D721Med (cell line): ENCODE results near the gene SLC39A11.

Experiments used
- DNase-seq: peaks from one replicate; pipeline ENCODE4 v3.0.0; 2011; ENCODE audit warnings: low spot score; ENCODE audit not compliant: insufficient read length
- FAIRE-seq: peaks from 2 replicates; lab custom pipeline; 2011; peaks lifted over from hg19 to GRCh38; lab: Jason Lieb, UNC
- CTCF ChIP-seq: IDR thresholded peaks from 2 replicates; pipeline ENCODE4 v1.5.1; 2012; ENCODE audit warnings: mild to moderate bottlenecking, control low read depth; ENCODE audit not compliant: insufficient read depth; ENCODE audit errors: missing control alignments

Gene SLC39A11

GRCh38 chr17:72656130-72656763 lies 436.2 kb downstream of the SLC39A11 start:
- FAIRE-seq (no peak), DNase-seq (no peak)
- TF ChIP-seq CTCF: no peak

DNA sequence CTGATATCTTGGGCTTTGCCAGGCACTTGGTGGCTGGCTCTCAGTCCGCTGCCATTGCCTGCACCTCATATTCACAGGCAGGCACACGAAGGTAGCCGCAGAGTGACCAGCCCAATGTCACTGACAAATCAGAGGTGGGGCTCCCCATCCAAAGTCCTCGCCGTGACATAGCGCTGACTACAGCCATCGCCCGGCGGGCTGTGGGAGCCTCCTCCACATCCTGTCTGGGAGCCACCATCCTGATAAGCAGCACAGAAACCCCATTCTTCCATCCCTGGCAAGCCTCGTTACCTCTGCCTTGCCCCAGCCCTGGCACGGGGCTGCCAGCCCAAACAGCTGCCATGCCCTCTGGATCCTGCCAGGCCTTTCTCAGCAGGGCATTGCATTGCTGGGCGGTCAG lies 437.8 kb downstream of the SLC39A11 start:
- DNase-seq (no peak), FAIRE-seq (no peak)
- TF ChIP-seq CTCF: no peak

- FAIRE-seq: no peak
- no peak for TF ChIP-seq CTCF
Observed at GRCh38 chr17:72651988-72652387, 440.5 kb downstream of the SLC39A11 start.

DNA sequence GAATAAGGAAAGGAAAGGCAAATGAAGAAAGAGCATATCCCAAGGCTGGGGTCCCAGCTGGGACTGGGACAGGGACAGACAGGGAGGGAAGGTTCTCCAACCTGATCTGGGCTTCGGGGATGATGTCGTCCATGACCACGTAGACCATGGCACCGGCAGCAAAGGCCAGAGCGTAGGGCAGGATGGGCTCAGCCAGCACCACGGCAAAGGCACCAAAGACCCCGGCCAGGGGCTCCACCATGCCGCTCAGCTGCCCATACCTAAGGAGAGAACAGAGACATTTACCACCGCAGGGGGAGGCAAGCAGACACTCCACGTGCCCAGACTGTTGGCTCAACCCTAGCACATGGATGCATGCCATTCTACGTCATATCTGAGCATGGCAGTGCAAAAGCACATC lies 443.8 kb downstream of the SLC39A11 start:
- DNase-seq (no peak), FAIRE-seq (no peak)
- TF ChIP-seq CTCF: no peak

More at GRCh38 chr17:72651988-72652387, 440.5 kb downstream of the SLC39A11 start:
- DNase-seq: no peak

DNA sequence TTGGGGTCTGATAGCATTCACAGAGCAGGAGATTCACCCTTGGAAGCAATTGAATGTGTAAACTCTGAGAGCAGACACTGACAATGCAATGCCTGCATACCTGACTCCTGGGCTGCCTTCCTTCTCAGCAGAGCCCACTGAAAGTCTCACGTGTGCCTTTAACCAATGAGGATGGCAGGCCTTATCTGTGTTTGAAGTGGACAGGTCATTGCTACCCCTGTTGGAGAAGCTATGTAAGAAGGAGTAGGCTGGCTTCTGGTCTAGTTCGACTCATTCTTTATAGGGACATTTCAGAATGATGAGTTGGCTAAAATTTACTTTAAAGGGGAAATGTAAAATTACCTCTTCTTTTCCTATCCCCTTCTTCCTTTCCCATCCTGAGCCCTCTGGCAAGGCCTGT lies 446.3 kb downstream of the SLC39A11 start:
- no peak for TF ChIP-seq CTCF
- FAIRE-seq: no peak
- DNase-seq: no peak

GRCh38 chr17:72644492-72644891 lies 448.0 kb downstream of the SLC39A11 start:
- DNase-seq (no peak), FAIRE-seq (no peak)
- no peak for TF ChIP-seq CTCF

DNA sequence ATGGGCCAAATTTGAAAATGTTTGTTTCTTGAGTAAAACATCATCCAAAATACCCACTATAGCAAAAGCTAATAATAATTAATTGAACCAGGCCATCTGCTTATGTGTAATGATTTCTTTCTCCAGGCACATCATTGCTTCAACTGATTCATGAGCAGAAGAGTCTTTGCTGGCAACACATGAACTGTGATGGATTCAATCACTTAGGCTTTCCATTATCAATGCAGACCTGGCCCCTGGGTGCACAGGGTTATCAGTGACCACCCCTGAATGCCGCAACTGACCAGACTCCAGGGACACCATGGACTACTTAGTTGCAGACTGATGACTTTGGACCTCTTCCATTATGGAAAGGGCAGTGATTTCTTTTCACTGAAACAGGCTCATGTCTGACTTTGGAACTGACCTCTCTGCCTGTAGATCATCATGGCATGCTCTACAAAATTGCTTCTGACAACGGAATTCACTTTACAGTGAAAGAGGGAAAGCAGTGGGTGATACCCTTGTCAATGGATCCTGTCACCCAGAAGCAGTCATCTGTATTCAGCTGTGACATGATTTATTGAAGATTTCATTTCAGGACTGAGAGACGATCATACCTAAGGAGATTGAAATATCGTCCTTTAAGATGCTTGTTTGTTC lies 448.8 kb downstream of the SLC39A11 start:
- FAIRE-seq: no peak
- no peak for DNase-seq

More for the DNA sequence above, 448.8 kb downstream of the SLC39A11 start:
- no peak for TF ChIP-seq CTCF
